DND-41 (cell line): ENCODE measurements around the gene LCMT2.

Experiments
- EZH2 ChIP-seq: IDR thresholded peaks from 3 replicates; pipeline ENCODE4 v1.6.1; 2012; ENCODE audit warnings: borderline replicate concordance, low read depth, mild to moderate bottlenecking, moderate library complexity, low read length, inconsistent platforms; ENCODE audit not compliant: severe bottlenecking
- TF ChIP-seq, protein P1 (sequence below): IDR thresholded peaks from 2 replicates; pipeline ENCODE4 v1.5.1; 2012; ENCODE audit warnings: borderline replicate concordance, low read length, moderate library complexity, mild to moderate bottlenecking; ENCODE audit not compliant: poor library complexity, severe bottlenecking; ENCODE audit errors: extremely low read depth

DNA sequence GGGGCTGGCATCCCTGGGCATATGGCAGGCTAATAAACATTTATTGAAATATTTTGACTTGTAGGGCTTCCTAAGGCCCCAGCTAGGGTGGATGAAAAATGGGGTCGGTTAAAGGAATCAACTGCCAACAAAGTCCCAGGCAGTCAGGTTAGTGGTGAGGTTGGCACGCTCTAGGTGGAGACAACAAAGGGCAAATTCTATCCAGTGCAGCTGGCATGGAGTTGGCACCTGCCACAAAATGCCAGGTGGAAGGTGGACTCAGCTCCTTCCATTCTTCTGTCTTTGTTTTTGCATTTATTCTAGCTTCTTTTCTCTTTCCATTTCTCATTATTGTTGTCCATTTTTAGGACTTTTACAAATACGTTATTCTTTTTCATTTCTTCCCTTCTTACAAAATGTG is 31.0 kb downstream of the LCMT2 start:
- TF ChIP-seq, protein P1, sequence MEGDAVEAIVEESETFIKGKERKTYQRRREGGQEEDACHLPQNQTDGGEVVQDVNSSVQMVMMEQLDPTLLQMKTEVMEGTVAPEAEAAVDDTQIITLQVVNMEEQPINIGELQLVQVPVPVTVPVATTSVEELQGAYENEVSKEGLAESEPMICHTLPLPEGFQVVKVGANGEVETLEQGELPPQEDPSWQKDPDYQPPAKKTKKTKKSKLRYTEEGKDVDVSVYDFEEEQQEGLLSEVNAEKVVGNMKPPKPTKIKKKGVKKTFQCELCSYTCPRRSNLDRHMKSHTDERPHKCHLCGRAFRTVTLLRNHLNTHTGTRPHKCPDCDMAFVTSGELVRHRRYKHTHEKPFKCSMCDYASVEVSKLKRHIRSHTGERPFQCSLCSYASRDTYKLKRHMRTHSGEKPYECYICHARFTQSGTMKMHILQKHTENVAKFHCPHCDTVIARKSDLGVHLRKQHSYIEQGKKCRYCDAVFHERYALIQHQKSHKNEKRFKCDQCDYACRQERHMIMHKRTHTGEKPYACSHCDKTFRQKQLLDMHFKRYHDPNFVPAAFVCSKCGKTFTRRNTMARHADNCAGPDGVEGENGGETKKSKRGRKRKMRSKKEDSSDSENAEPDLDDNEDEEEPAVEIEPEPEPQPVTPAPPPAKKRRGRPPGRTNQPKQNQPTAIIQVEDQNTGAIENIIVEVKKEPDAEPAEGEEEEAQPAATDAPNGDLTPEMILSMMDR, result no peak
- TF ChIP-seq EZH2, result no peak
